Measurements from ENCODE around the gene P2RX5.

Gene P2RX5

DNA sequence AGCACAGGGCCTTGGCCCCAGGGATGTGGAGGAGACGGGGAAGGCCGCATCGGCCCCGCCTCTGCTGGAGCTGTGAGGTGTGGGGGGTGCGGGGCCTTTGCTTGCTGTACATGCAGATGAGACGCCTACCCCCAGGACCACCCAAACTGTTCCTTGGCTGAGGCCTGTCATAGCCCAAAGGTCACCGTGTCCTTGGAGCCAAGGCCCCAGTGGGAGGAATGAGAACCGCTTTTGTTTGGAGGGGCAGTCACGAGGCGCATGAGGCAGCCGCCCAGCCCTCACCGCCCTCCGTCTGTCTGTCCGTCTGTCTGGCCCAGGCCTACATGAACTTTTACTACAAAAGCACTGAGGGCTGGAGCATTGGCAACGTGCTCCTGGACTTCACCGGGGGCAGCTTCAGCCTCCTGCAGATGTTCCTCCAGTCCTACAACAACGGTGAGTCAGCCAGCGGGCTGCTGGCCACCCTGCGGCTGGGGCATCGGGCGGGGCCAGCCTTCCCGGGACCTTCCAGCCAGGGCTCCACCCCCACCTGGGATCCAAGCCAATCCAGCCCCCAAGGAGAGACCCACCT, 36.3 kb downstream of the P2RX5 start:
- no peaks in the 10 kb centered on the region for H3K27me3 ChIP-seq
- H3K4me1 ChIP-seq, result no peaks in the 10 kb centered on the region; the same call in 1 of the 2 replicates
- no peak overlapping the region for H3K4me3 ChIP-seq (ENCODE audit: low read depth, low read length)
- TF ChIP-seq, protein P1, sequence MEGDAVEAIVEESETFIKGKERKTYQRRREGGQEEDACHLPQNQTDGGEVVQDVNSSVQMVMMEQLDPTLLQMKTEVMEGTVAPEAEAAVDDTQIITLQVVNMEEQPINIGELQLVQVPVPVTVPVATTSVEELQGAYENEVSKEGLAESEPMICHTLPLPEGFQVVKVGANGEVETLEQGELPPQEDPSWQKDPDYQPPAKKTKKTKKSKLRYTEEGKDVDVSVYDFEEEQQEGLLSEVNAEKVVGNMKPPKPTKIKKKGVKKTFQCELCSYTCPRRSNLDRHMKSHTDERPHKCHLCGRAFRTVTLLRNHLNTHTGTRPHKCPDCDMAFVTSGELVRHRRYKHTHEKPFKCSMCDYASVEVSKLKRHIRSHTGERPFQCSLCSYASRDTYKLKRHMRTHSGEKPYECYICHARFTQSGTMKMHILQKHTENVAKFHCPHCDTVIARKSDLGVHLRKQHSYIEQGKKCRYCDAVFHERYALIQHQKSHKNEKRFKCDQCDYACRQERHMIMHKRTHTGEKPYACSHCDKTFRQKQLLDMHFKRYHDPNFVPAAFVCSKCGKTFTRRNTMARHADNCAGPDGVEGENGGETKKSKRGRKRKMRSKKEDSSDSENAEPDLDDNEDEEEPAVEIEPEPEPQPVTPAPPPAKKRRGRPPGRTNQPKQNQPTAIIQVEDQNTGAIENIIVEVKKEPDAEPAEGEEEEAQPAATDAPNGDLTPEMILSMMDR (IDR thresholded peaks at IDR 0.05; ENCODE audit: low read depth, low read length), result no peak
- H3K9me3 ChIP-seq, result no peaks in the 10 kb centered on the region
- no peak for DNase-seq
- H3K36me3 ChIP-seq, result no peaks in the 10 kb centered on the region

DNA sequence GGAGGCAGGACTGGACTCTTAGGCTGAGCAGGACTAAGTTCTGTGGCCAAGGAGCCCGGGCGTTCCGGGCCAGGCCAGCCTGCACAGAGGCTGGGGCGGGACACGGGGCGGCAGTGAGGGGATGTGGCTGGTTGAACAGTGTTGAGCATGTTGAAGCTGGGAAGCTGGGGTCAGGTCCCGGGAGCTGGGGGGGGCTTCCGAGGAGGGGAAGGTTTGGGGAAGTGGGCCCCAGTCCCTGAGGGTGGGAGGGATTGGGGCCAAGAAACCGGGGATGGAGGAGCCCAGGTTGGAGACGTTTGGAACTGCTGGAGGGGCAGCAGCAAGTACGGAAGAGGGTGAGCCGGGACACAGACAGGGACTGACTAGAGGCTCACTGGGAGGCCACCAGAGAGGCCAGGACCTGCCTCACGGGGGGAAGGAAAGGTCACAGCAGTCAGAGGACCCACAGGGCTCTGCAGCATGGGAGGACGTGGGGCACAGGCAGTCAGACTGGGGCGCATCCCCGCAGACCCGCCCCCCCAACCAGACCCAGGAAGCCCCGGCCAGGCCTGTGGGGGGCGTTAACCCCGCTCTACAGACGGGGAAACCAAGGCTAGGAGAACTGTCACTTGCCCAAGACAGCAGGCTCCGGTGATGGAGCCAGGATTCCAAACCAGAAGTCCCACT, 37.0 kb downstream of the P2RX5 start:
- Histone ChIP-seq H3K27me3 (no peaks in the 10 kb centered on the region), H3K36me3 (no peaks in the 10 kb centered on the region), H3K4me1 (no peaks in the 10 kb centered on the region; the same call in 1 of the 2 replicates), H3K9me3 (no peaks in the 10 kb centered on the region), H3K4me3 (ENCODE audit: low read depth, low read length) (no peak overlapping the region)
- TF ChIP-seq, protein P1 (IDR thresholded peaks at IDR 0.05; ENCODE audit: low read depth, low read length), result no peak
- DNase-seq, result no peak

DNA sequence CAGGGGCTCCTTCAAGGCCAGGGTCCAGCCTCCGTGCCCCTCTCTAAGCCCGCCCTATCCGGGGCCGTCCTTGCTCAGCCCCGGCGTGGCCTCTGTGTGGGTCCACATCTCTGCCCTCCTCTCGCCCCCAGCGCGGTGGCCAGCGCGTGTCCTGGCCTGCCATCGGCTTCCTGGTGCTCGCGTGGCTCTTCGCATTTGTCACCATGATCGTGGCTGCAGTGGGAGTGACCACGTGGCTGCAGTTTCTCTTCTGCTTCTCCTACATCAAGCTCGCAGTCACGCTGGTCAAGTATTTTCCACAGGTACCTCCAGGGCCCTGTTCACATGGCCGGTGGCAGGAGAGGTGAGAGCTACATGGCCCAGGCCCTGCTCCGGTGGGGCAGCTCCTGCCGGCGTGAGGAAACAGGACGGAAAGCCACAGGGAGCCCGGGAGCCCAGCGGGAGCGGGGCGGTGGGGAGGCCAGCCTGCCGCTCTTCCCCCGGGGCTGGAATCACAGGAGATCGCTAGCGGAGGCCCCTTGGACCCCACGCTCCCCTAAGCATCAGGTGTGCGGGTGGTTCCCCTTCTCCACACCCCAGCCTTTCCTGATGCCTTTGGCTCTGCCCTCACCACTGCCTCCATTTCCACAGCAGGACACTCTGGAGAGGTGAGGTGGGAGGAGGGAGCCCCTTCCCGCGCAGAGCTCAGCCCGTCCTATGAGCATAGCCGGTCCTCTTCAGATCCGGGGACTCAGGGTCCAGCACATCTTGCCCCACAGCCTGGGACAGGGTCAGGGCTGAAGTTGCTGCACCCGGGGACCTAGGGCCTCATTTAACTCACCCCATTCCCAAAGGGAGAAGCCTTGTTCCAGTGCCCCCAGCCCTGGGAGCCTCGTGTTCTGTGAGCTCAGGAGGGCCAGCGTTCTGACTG, 37.8 kb downstream of the P2RX5 start:
- TF ChIP-seq, protein P1 (IDR thresholded peaks at IDR 0.05; ENCODE audit: low read depth, low read length), result no peak
- H3K4me1 ChIP-seq, result no peaks in the 10 kb centered on the region; the same call in 1 of the 2 replicates
- H3K27me3 ChIP-seq, result no peaks in the 10 kb centered on the region
- no peaks in the 10 kb centered on the region for H3K36me3 ChIP-seq
- DNase-seq, result no peak
- H3K9me3 ChIP-seq, result no peaks in the 10 kb centered on the region
- H3K4me3 ChIP-seq (ENCODE audit: low read depth, low read length), result no peak overlapping the region

DNA sequence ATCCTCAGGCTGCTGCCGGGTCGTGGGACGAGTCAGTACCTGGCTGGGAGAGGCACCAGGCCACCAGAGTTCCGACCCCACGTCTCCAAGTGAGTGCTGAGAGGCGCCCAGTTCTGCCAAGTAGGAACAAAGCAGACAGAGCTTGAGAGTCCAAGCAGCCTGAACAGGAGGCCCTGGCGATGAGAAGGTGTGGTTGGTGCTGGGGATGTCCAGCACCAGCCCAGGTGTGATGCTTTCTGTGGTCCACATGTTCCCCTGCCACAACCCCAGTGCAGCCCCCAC, 38.4 kb downstream of the P2RX5 start:
- H3K9me3 ChIP-seq, result no peaks in the 10 kb centered on the region
- no peaks in the 10 kb centered on the region for H3K36me3 ChIP-seq
- H3K27me3 ChIP-seq, result no peaks in the 10 kb centered on the region
- no peak overlapping the region for H3K4me3 ChIP-seq (ENCODE audit: low read depth, low read length)
- TF ChIP-seq, protein P1 (IDR thresholded peaks at IDR 0.05; ENCODE audit: low read depth, low read length), result no peak
- DNase-seq, result no peak
- no peaks in the 10 kb centered on the region; the same call in 1 of the 2 replicates for H3K4me1 ChIP-seq

DNA sequence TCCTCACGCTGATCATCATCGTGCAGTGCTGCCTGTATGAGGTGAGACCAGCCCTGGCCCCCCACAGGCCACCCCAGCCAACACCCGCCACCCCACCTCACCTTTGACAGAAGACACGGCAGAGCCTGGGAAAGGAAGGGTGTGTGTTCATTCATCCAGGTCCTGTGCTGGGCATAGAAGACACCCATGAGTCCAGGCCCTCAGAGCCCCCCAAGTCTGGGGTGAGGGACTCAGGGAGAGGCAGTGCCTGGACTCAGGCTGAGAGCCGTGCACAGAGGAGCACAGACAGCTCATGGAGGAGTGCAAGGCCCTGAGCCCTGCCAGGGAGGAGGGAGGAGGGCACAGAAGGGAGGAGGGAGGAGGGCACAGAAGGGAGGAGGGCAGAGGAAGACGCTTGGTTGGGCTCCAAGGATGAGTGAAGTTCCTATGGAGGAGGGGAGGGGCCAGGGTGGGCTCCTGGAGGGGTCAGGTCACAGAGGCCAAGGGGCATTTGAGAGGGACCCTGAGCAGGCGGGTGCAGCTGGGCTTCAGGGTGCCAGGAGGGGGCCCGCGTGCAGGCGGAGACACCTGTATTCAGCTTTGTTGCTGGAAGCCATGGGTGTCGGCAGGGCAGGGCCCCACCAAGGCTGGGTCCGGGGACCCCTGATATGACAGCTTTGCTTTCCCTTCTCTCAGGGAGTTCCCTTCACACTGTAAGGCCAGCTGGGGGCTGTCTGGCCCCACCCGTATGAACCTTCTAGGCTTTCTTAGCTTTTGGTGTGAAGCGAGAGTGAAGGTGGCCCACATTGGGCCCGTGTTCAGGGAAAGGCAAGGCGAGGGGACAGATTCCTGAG, 39.0 kb downstream of the P2RX5 start:
- Histone ChIP-seq H3K27me3 (no peaks in the 10 kb centered on the region), H3K9me3 (no peaks in the 10 kb centered on the region), H3K36me3 (no peaks in the 10 kb centered on the region), H3K4me3 (ENCODE audit: low read depth, low read length) (no peak overlapping the region), H3K4me1 (no peaks in the 10 kb centered on the region; the same call in 1 of the 2 replicates)
- no peak for DNase-seq
- TF ChIP-seq, protein P1 (IDR thresholded peaks at IDR 0.05; ENCODE audit: low read depth, low read length), result no peak
